WTC11 (cell line): ENCODE data around the gene EDN2. TPM values are rescaled to one million over a fixed set of nuclear protein-coding genes. Genes with fewer than 3 reads are reported as not detected.

Source experiments
- ATAC-seq: fragments of 200-7000 bp; cut with Tn5 transposase; 2 replicates; pipeline ENCODE4 v1.10.0; 2021; ENCODE audit warnings: mild to moderate bottlenecking, moderate library complexity
- CTCF ChIA-PET: fragments of 300-600 bp; sonication (Branson Sonifier 250); formaldehyde crosslinking; loops from one replicate; lab custom pipeline; 2021; ENCODE audit warnings: antibody characterized with exemption; lab: Charles Lee
- POLR2A ChIA-PET: fragments of 350-600 bp; sonication (Branson Sonifier 250); formaldehyde crosslinking; loops from one replicate; lab custom pipeline; 2021; ENCODE audit warnings: antibody characterized with exemption; lab: Charles Lee
- DNase-seq: peaks from one replicate; pipeline ENCODE4 v3.0.0; 2021; ENCODE audit warnings: low spot score
- H3K27ac Mint-ChIP-seq: 2 replicates; pipeline ENCODE4 v1.8.0; 2021; ENCODE audit warnings: mixed read lengths
- H3K27me3 Mint-ChIP-seq: 2 replicates; pipeline ENCODE4 v1.8.0; 2021; ENCODE audit warnings: low read depth, mild to moderate bottlenecking, moderate library complexity, mixed read lengths
- H3K36me3 Mint-ChIP-seq: 2 replicates; pipeline ENCODE4 v1.8.0; 2021; ENCODE audit warnings: mixed read lengths
- H3K4me1 Mint-ChIP-seq: 2 replicates; pipeline ENCODE4 v1.8.0; 2022; ENCODE audit warnings: mixed read lengths
- H3K4me3 Mint-ChIP-seq: 2 replicates; pipeline ENCODE4 v1.8.0; 2021; ENCODE audit warnings: mild to moderate bottlenecking, moderate library complexity, mixed read lengths
- H3K9me3 Mint-ChIP-seq: 2 replicates; pipeline ENCODE4 v1.8.0; 2021; ENCODE audit warnings: mixed read lengths
- AFF4 ChIP-seq: sonication (generic); formaldehyde crosslinking; IDR thresholded peaks from 2 replicates; pipeline ENCODE4 v1.8.1; 2023; ENCODE audit warnings: mild to moderate bottlenecking, missing genetic modification reagents, borderline replicate concordance
- CTCF ChIP-seq: fragments of 200-600 bp; IDR thresholded peaks from 2 replicates; pipeline ENCODE4 v1.8.0; 2022; ENCODE audit warnings: antibody characterized with exemption
- E2F5 ChIP-seq: sonication (generic); formaldehyde crosslinking; IDR thresholded peaks from 2 replicates; pipeline ENCODE4 v1.8.1; 2022; ENCODE audit warnings: mild to moderate bottlenecking, moderate library complexity, missing genetic modification reagents
- ERG ChIP-seq: fragments of 250-450 bp; sonication (Bioruptor Pico); IDR thresholded peaks from 2 replicates; pipeline ENCODE4 v1.8.0; 2021; ENCODE audit warnings: mild to moderate bottlenecking
- ETV6 ChIP-seq: sonication (generic); formaldehyde crosslinking; IDR thresholded peaks from 2 replicates; pipeline ENCODE4 v1.8.1; 2022; ENCODE audit warnings: mild to moderate bottlenecking, missing genetic modification reagents
- FOXJ3 ChIP-seq: sonication (generic); formaldehyde crosslinking; IDR thresholded peaks from 2 replicates; pipeline ENCODE4 v1.9.0; 2021; ENCODE audit warnings: missing genetic modification reagents, mild to moderate bottlenecking, borderline replicate concordance
- GTF2I ChIP-seq: fragments of 250-450 bp; sonication (Bioruptor Pico); conservative IDR thresholded peaks from 2 replicates; pipeline ENCODE4 v1.4.0; 2021; ENCODE audit warnings: mild to moderate bottlenecking
- HMGA2 ChIP-seq: fragments of 250-450 bp; sonication (Bioruptor Pico); IDR thresholded peaks from 2 replicates; pipeline ENCODE4 v1.4.0; 2021; ENCODE audit warnings: mild to moderate bottlenecking, moderate library complexity
- MYBL2 ChIP-seq: sonication (generic); formaldehyde crosslinking; IDR thresholded peaks from 2 replicates; pipeline ENCODE4 v1.8.1; 2023; ENCODE audit warnings: mild to moderate bottlenecking, moderate library complexity, missing genetic modification reagents
- OVOL2 ChIP-seq: fragments of 250-450 bp; sonication (Bioruptor Pico); IDR thresholded peaks from 2 replicates; pipeline ENCODE4 v1.9.0; 2021; ENCODE audit warnings: mild to moderate bottlenecking, borderline replicate concordance
- PRRX2 ChIP-seq: fragments of 250-450 bp; sonication (Bioruptor Pico); IDR thresholded peaks from 2 replicates; pipeline ENCODE4 v1.8.0; 2021; ENCODE audit warnings: mild to moderate bottlenecking
- RELA ChIP-seq: sonication (generic); formaldehyde crosslinking; IDR thresholded peaks from 2 replicates; pipeline ENCODE4 v1.8.1; 2022; ENCODE audit warnings: missing genetic modification reagents, mild to moderate bottlenecking, borderline replicate concordance
- SP1 ChIP-seq: sonication (generic); formaldehyde crosslinking; conservative IDR thresholded peaks from 2 replicates; pipeline ENCODE4 v1.8.1; 2022; ENCODE audit warnings: missing genetic modification reagents
- TCF7 ChIP-seq: sonication (generic); formaldehyde crosslinking; IDR thresholded peaks from 2 replicates; pipeline ENCODE4 v1.8.0; 2022; ENCODE audit warnings: mild to moderate bottlenecking, low read depth, missing genetic modification reagents, moderate library complexity
- TEAD4 ChIP-seq: sonication (generic); formaldehyde crosslinking; IDR thresholded peaks from 2 replicates; pipeline ENCODE4 v1.8.0; 2022; ENCODE audit warnings: mild to moderate bottlenecking, missing genetic modification reagents
- ZNF425 ChIP-seq: fragments of 250-450 bp; sonication (Bioruptor Pico); conservative IDR thresholded peaks from 2 replicates; pipeline ENCODE4 v1.9.0; 2021; ENCODE audit warnings: mild to moderate bottlenecking
- ZNF532 ChIP-seq: fragments of 250-450 bp; sonication (Bioruptor Pico); IDR thresholded peaks from 2 replicates; pipeline ENCODE4 v1.9.0; 2021; ENCODE audit warnings: mild to moderate bottlenecking, borderline replicate concordance
- total RNA-seq: library from RNA; stranded (reverse); gene quantifications from 3 replicates; pipeline ENCODE4 v1.2.3, GENCODE V29; 2021

The EDN2 gene
- total RNA-seq, 1 experiment from 2014 or later, result 0.33 TPM

GRCh38 chr1:41430582-41430981, 53.9 kb downstream of the EDN2 start:
- ATAC-seq (no peak), DNase-seq (no peak)
- no peak for TF ChIP-seq SP1 (CRISPR knock-in tag)
- no peak for TF ChIP-seq RELA (CRISPR knock-in tag)
- TF ChIP-seq TEAD4, result no peak
- H3K9me3 Mint-ChIP-seq, result no peaks in the 10 kb centered on the region
- peaks cover 16% of the 10 kb centered on the region; the same call in 1 of the 2 replicates for H3K4me1 Mint-ChIP-seq
- ChIA-PET CTCF (interaction anchor here (0.8 to 7.2 kb wide), 5 partner anchors 13 to 117 kb away, joined by 3 to 59 read pairs (median 8); no protein-coding TSS in a partner anchor), POLR2A (no interaction called here)
- H3K4me3 Mint-ChIP-seq, result no peak overlapping the region
- H3K36me3 Mint-ChIP-seq, result no peaks in the 10 kb centered on the region
- H3K27me3 Mint-ChIP-seq, result peaks cover 3% of the 10 kb centered on the region; the same call in 1 of the 2 replicates
- no peak overlapping the region for H3K27ac Mint-ChIP-seq

GRCh38 chr1:41430069-41430468, 54.4 kb downstream of the EDN2 start:
- Mint-ChIP-seq H3K27me3 (peaks cover 3% of the 10 kb centered on the region; the same call in 1 of the 2 replicates), H3K4me1 (peaks cover 12% of the 10 kb centered on the region; the same call in 1 of the 2 replicates)
- DNase-seq, result no peak
- no peak for ATAC-seq
- TF ChIP-seq OVOL2 (CRISPR knock-in tag), result no peak
- no peak for TF ChIP-seq AFF4 (CRISPR knock-in tag)
- TF ChIP-seq ETV6, result no peak
- TF ChIP-seq HMGA2 (CRISPR knock-in tag), result no peak
- TF ChIP-seq ERG (CRISPR knock-in tag), result no peak
- no peak for TF ChIP-seq FOXJ3 (CRISPR knock-in tag)
- TF ChIP-seq SP1 (CRISPR knock-in tag), result no peak
- no peak for TF ChIP-seq ZNF425 (CRISPR knock-in tag)
- TF ChIP-seq GTF2I (CRISPR knock-in tag), result no peak
- TF ChIP-seq RELA (CRISPR knock-in tag), result no peak
- TF ChIP-seq PRRX2 (CRISPR knock-in tag), result no peak
- no peak for TF ChIP-seq ZNF532 (CRISPR knock-in tag)
- no peak for TF ChIP-seq CTCF
- TF ChIP-seq E2F5 (CRISPR knock-in tag), result no peak
- TF ChIP-seq MYBL2, result no peak
- no peak for TF ChIP-seq TCF7 (CRISPR knock-in tag)
- TF ChIP-seq, all 79 proteins: peak for 0
- POLR2A ChIA-PET, result no interaction called here
- no peak overlapping the region for H3K4me3 Mint-ChIP-seq
- CTCF ChIA-PET, result interaction anchor here (1.4 to 7.2 kb wide), 3 partner anchors 99 to 111 kb away, joined by 5 to 59 read pairs (median 8); no protein-coding TSS in a partner anchor
- H3K9me3 Mint-ChIP-seq, result no peaks in the 10 kb centered on the region
- H3K36me3 Mint-ChIP-seq, result no peaks in the 10 kb centered on the region
- H3K27ac Mint-ChIP-seq, result no peak overlapping the region
